Measurements from ENCODE around the gene GYPE. TPM values are rescaled to one million over a fixed set of nuclear protein-coding genes. Genes with fewer than 3 reads are reported as not detected.
"Not testable (repeated sequence)": the region's sequence is repeated elsewhere in the genome, so short reads cannot be mapped to it uniquely, and the experiment has no call there.

Gene GYPE
- total RNA-seq, 2 experiments from 2014 or later, result 0.24 to 0.49 TPM

- peak; percentile 33 for DNase-seq
- intact Hi-C loops (cut with micrococcal nuclease), result loop anchor here (1.0 kb wide), 2 partner anchors 134 to 349 kb away; no protein-coding TSS in a partner anchor
- H3K27ac Mint-ChIP-seq, result not testable (repeated sequence)
Observed at GRCh38 chr4:143907811-143908210, 2.5 kb upstream of the GYPE start.

GRCh38 chr4:143904431-143904830 is 928 bp downstream of the GYPE start:
- CTCF ChIA-PET, result not testable (repeated sequence)

More at GRCh38 chr4:143907811-143908210, 2.5 kb upstream of the GYPE start:
- H3K36me3 Mint-ChIP-seq (ENCODE audit: low read depth); H3K27me3 Mint-ChIP-seq (ENCODE audit: low read depth); H3K4me1 Mint-ChIP-seq (ENCODE audit: low read depth); H3K9me3 Mint-ChIP-seq; H3K4me3 Mint-ChIP-seq: not testable (repeated sequence)
- CTCF ChIA-PET, result interaction anchor here (0.7 kb wide), 1 partner anchor 192 kb away, joined by 3 read pairs; no protein-coding TSS in a partner anchor

GRCh38 chr4:143890323-143890722 is 15.0 kb downstream of the GYPE start:
- intact Hi-C loops (cut with micrococcal nuclease); H3K27me3 Mint-ChIP-seq (ENCODE audit: low read depth); CTCF ChIA-PET; H3K4me1 Mint-ChIP-seq (ENCODE audit: low read depth); H3K36me3 Mint-ChIP-seq (ENCODE audit: low read depth); DNase-seq; H3K4me3 Mint-ChIP-seq; H3K27ac Mint-ChIP-seq; H3K9me3 Mint-ChIP-seq: not testable (repeated sequence)

More at GRCh38 chr4:143904431-143904830, 928 bp downstream of the GYPE start:
- H3K27me3 Mint-ChIP-seq (ENCODE audit: low read depth); H3K36me3 Mint-ChIP-seq (ENCODE audit: low read depth); intact Hi-C loops (cut with micrococcal nuclease); H3K4me3 Mint-ChIP-seq; H3K4me1 Mint-ChIP-seq (ENCODE audit: low read depth); H3K27ac Mint-ChIP-seq; DNase-seq; H3K9me3 Mint-ChIP-seq: not testable (repeated sequence)

GRCh38 chr4:143888189-143888588 is 17.2 kb downstream of the GYPE start:
- not testable (repeated sequence) for H3K36me3 Mint-ChIP-seq (ENCODE audit: low read depth); H3K9me3 Mint-ChIP-seq

GRCh38 chr4:143884965-143885364 is 20.4 kb downstream of the GYPE start:
- DNase-seq; H3K27ac Mint-ChIP-seq; H3K27me3 Mint-ChIP-seq (ENCODE audit: low read depth); H3K9me3 Mint-ChIP-seq; CTCF ChIA-PET; H3K4me1 Mint-ChIP-seq (ENCODE audit: low read depth); H3K4me3 Mint-ChIP-seq; H3K36me3 Mint-ChIP-seq (ENCODE audit: low read depth): not testable (repeated sequence)
- intact Hi-C loops (cut with micrococcal nuclease), result loop anchor here (10.0 kb wide), 1 partner anchor 240 kb away; no protein-coding TSS in a partner anchor

More at GRCh38 chr4:143888189-143888588, 17.2 kb downstream of the GYPE start:
- DNase-seq; CTCF ChIA-PET; H3K27me3 Mint-ChIP-seq (ENCODE audit: low read depth); H3K4me1 Mint-ChIP-seq (ENCODE audit: low read depth); H3K4me3 Mint-ChIP-seq; H3K27ac Mint-ChIP-seq: not testable (repeated sequence)
- intact Hi-C loops (cut with micrococcal nuclease), result loop anchor here (10.0 kb wide), 1 partner anchor 237 kb away; no protein-coding TSS in a partner anchor

- no peaks in the 10 kb centered on the region for H3K27me3 Mint-ChIP-seq (ENCODE audit: low read depth)
- CTCF ChIA-PET, result no interaction called here
- intact Hi-C loops (cut with micrococcal nuclease), result loop anchor here (10.0 kb wide), 1 partner anchor 241 kb away; no protein-coding TSS in a partner anchor
- no peak overlapping the region for H3K27ac Mint-ChIP-seq
- H3K36me3 Mint-ChIP-seq (ENCODE audit: low read depth), result no peaks in the 10 kb centered on the region
- H3K9me3 Mint-ChIP-seq, result no peaks in the 10 kb centered on the region
- H3K4me3 Mint-ChIP-seq, result no peak overlapping the region
- H3K4me1 Mint-ChIP-seq (ENCODE audit: low read depth), result no peaks in the 10 kb centered on the region
- DNase-seq, result no peak
Observed at GRCh38 chr4:143883529-143883928, 21.8 kb downstream of the GYPE start.

- Mint-ChIP-seq H3K27me3 (ENCODE audit: low read depth) (no peaks in the 10 kb centered on the region), H3K27ac (no peak overlapping the region), H3K9me3 (no peaks in the 10 kb centered on the region), H3K36me3 (ENCODE audit: low read depth) (no peaks in the 10 kb centered on the region), H3K4me1 (ENCODE audit: low read depth) (no peaks in the 10 kb centered on the region), H3K4me3 (no peak overlapping the region)
- intact Hi-C loops (cut with micrococcal nuclease), result loop anchor here (10.0 kb wide), 1 partner anchor 242 kb away; no protein-coding TSS in a partner anchor
- no peak for DNase-seq
- CTCF ChIA-PET, result no interaction called here
Observed at GRCh38 chr4:143882892-143883291, 22.5 kb downstream of the GYPE start.

GRCh38 chr4:143879561-143879960 is 25.8 kb downstream of the GYPE start:
- CTCF ChIA-PET, result interaction anchor here (0.7 kb wide), 1 partner anchor 15 kb away, joined by 4 read pairs; no protein-coding TSS in a partner anchor
- H3K27me3 Mint-ChIP-seq (ENCODE audit: low read depth); DNase-seq; H3K36me3 Mint-ChIP-seq (ENCODE audit: low read depth); H3K4me3 Mint-ChIP-seq; H3K9me3 Mint-ChIP-seq; intact Hi-C loops (cut with micrococcal nuclease); H3K4me1 Mint-ChIP-seq (ENCODE audit: low read depth); H3K27ac Mint-ChIP-seq: not testable (repeated sequence)

GRCh38 chr4:143875357-143875756 is 30.0 kb downstream of the GYPE start:
- intact Hi-C loops (cut with micrococcal nuclease), result not testable (repeated sequence)

GRCh38 chr4:143870523-143871268 is 34.7 kb downstream of the GYPE start:
- H3K27me3 Mint-ChIP-seq (ENCODE audit: low read depth); H3K27ac Mint-ChIP-seq; H3K4me3 Mint-ChIP-seq; CTCF ChIA-PET; H3K36me3 Mint-ChIP-seq (ENCODE audit: low read depth); intact Hi-C loops (cut with micrococcal nuclease); H3K4me1 Mint-ChIP-seq (ENCODE audit: low read depth); DNase-seq; H3K9me3 Mint-ChIP-seq: not testable (repeated sequence)

More at GRCh38 chr4:143875357-143875756, 30.0 kb downstream of the GYPE start:
- DNase-seq; H3K27me3 Mint-ChIP-seq (ENCODE audit: low read depth); CTCF ChIA-PET; H3K4me3 Mint-ChIP-seq; H3K27ac Mint-ChIP-seq; H3K9me3 Mint-ChIP-seq; H3K4me1 Mint-ChIP-seq (ENCODE audit: low read depth); H3K36me3 Mint-ChIP-seq (ENCODE audit: low read depth): not testable (repeated sequence)

GRCh38 chr4:143869925-143870324 is 35.4 kb downstream of the GYPE start:
- H3K27me3 Mint-ChIP-seq (ENCODE audit: low read depth); H3K4me3 Mint-ChIP-seq; DNase-seq; CTCF ChIA-PET; H3K4me1 Mint-ChIP-seq (ENCODE audit: low read depth); H3K27ac Mint-ChIP-seq; intact Hi-C loops (cut with micrococcal nuclease); H3K36me3 Mint-ChIP-seq (ENCODE audit: low read depth); H3K9me3 Mint-ChIP-seq: not testable (repeated sequence)

- H3K9me3 Mint-ChIP-seq; CTCF ChIA-PET; H3K4me3 Mint-ChIP-seq; DNase-seq; H3K27ac Mint-ChIP-seq; H3K36me3 Mint-ChIP-seq (ENCODE audit: low read depth); H3K4me1 Mint-ChIP-seq (ENCODE audit: low read depth); H3K27me3 Mint-ChIP-seq (ENCODE audit: low read depth); intact Hi-C loops (cut with micrococcal nuclease): not testable (repeated sequence)
Observed at GRCh38 chr4:143862716-143863115, 42.6 kb downstream of the GYPE start.

- H3K27ac Mint-ChIP-seq, result no peak overlapping the region
- peaks cover 3% of the 10 kb centered on the region for H3K27me3 Mint-ChIP-seq (ENCODE audit: low read depth)
- DNase-seq, result no peak
- no peak overlapping the region for H3K4me3 Mint-ChIP-seq
- H3K4me1 Mint-ChIP-seq (ENCODE audit: low read depth), result peaks cover 2% of the 10 kb centered on the region
- CTCF ChIA-PET, result no interaction called here
- no peaks in the 10 kb centered on the region for H3K9me3 Mint-ChIP-seq
- H3K36me3 Mint-ChIP-seq (ENCODE audit: low read depth), result no peaks in the 10 kb centered on the region
- intact Hi-C loops (cut with micrococcal nuclease), result no loop called here
Observed at GRCh38 chr4:143858456-143858855, 46.9 kb downstream of the GYPE start.
